Muscle layer of colon (tissue), 2 donors: ENCODE data around the gene TSPAN18.
A peak's percentile ranks its signal among the peaks of the same experiment; 100 is the strongest.

ENCODE experiments used
- H3K27ac ChIP-seq: one replicate; pipeline ENCODE4 v1.7.0; 2013; ENCODE audit warnings: low read depth, mild to moderate bottlenecking, low read length, moderate library complexity
- H3K27me3 ChIP-seq, 2 donors: one replicate each; pipeline ENCODE4 v1.7.0; 2013; ENCODE audit warnings: low read length in 2 of 2, mild to moderate bottlenecking in 2 of 2; ENCODE audit not compliant: insufficient read depth in 2 of 2, control insufficient read depth in 1 of 2
- H3K36me3 ChIP-seq: one replicate; pipeline ENCODE4 v1.7.0; 2013; ENCODE audit warnings: mild to moderate bottlenecking, low read length; ENCODE audit not compliant: insufficient read depth
- H3K4me1 ChIP-seq: one replicate; pipeline ENCODE4 v1.7.0; 2013; ENCODE audit warnings: mild to moderate bottlenecking, low read length; ENCODE audit not compliant: insufficient read depth
- H3K4me3 ChIP-seq, 2 donors: one replicate each; pipeline ENCODE4 v1.7.0; 2013; ENCODE audit warnings: low read length in 2 of 2, low read depth in 1 of 2, mild to moderate bottlenecking in 1 of 2, moderate library complexity in 1 of 2
- H3K9ac ChIP-seq: one replicate; pipeline ENCODE4 v1.7.0; 2013; ENCODE audit warnings: low read length
- H3K9me3 ChIP-seq: one replicate; pipeline ENCODE4 v1.7.0; 2013; ENCODE audit warnings: mild to moderate bottlenecking, low read length
- donor health status: abdominal sarcoma.
- donor health status: Adenocarcinoma of cecum.

TSPAN18 gene

GRCh38 chr11:44729063-44729462 lies 2.3 kb downstream of the TSPAN18 start:
- Histone ChIP-seq H3K36me3 (no peaks in the 10 kb centered on the region), H3K27ac (peak overlapping the region; percentile 89), H3K9ac (peak overlapping the region; percentile 23), H3K4me3 (peak overlapping the region; percentile 9 to 69), H3K4me1 (peaks cover 62% of the 10 kb centered on the region), H3K27me3 (no peaks in the 10 kb centered on the region), H3K9me3 (no peaks in the 10 kb centered on the region)

- Histone ChIP-seq H3K4me3 (peak overlapping the region; percentile 9 to 69), H3K27me3 (no peaks in the 10 kb centered on the region), H3K27ac (peak overlapping the region; percentile 89), H3K9ac (no peak overlapping the region), H3K36me3 (no peaks in the 10 kb centered on the region), H3K9me3 (no peaks in the 10 kb centered on the region), H3K4me1 (peaks cover 69% of the 10 kb centered on the region)
Observed at GRCh38 chr11:44729713-44730112, 3.0 kb downstream of the TSPAN18 start.

- H3K4me1 ChIP-seq: peaks cover 73% of the 10 kb centered on the region
- H3K27ac ChIP-seq: no peak overlapping the region
- no peak overlapping the region for H3K9ac ChIP-seq
Observed at GRCh38 chr11:44730775-44731174, 4.0 kb downstream of the TSPAN18 start.

GRCh38 chr11:44731685-44732430 lies 5.1 kb downstream of the TSPAN18 start:
- peak overlapping the region; percentile 28 for H3K27ac ChIP-seq

More at GRCh38 chr11:44730775-44731174, 4.0 kb downstream of the TSPAN18 start:
- H3K36me3 ChIP-seq: no peaks in the 10 kb centered on the region
- no peaks in the 10 kb centered on the region for H3K9me3 ChIP-seq
- no peaks in the 10 kb centered on the region for H3K27me3 ChIP-seq
- H3K4me3 ChIP-seq: no peak overlapping the region

GRCh38 chr11:44732564-44732963 lies 5.8 kb downstream of the TSPAN18 start:
- H3K9me3 ChIP-seq: no peaks in the 10 kb centered on the region
- peaks cover 7% of the 10 kb centered on the region for H3K36me3 ChIP-seq
- H3K27ac ChIP-seq: peak overlapping the region; percentile 28
- H3K4me3 ChIP-seq: peak overlapping the region in 1 of 2 donors; percentile 36
- H3K9ac ChIP-seq: no peak overlapping the region
- no peaks in the 10 kb centered on the region for H3K27me3 ChIP-seq
- H3K4me1 ChIP-seq: peaks cover 66% of the 10 kb centered on the region

More at GRCh38 chr11:44731685-44732430, 5.1 kb downstream of the TSPAN18 start:
- H3K4me3 ChIP-seq: peak overlapping the region in 1 of 2 donors; percentile 36
- H3K9ac ChIP-seq: no peak overlapping the region
- H3K4me1 ChIP-seq: peaks cover 66% of the 10 kb centered on the region
- no peaks in the 10 kb centered on the region for H3K9me3 ChIP-seq
- no peaks in the 10 kb centered on the region for H3K27me3 ChIP-seq
- H3K36me3 ChIP-seq: peaks cover 4% of the 10 kb centered on the region

GRCh38 chr11:44733877-44734276 lies 7.1 kb downstream of the TSPAN18 start:
- Histone ChIP-seq H3K27me3 (no peaks in the 10 kb centered on the region), H3K9me3 (no peaks in the 10 kb centered on the region), H3K27ac (peak overlapping the region; percentile 82), H3K36me3 (peaks cover 14% of the 10 kb centered on the region), H3K4me1 (peaks cover 58% of the 10 kb centered on the region), H3K4me3 (no peak overlapping the region), H3K9ac (no peak overlapping the region)

GRCh38 chr11:44734843-44735381 lies 8.2 kb downstream of the TSPAN18 start:
- Histone ChIP-seq H3K9ac (no peak overlapping the region), H3K36me3 (peaks cover 16% of the 10 kb centered on the region), H3K27me3 (no peaks in the 10 kb centered on the region), H3K27ac (peak overlapping the region; percentile 82), H3K4me3 (peak overlapping the region in 1 of 2 donors; percentile 10), H3K4me1 (peaks cover 48% of the 10 kb centered on the region), H3K9me3 (no peaks in the 10 kb centered on the region)

- Histone ChIP-seq H3K27ac (no peak overlapping the region), H3K9ac (no peak overlapping the region), H3K4me1 (peaks cover 39% of the 10 kb centered on the region), H3K27me3 (no peaks in the 10 kb centered on the region), H3K36me3 (peaks cover 16% of the 10 kb centered on the region), H3K9me3 (no peaks in the 10 kb centered on the region), H3K4me3 (no peak overlapping the region)
Observed at GRCh38 chr11:44736791-44737190, 10.0 kb downstream of the TSPAN18 start.

GRCh38 chr11:44737245-44738085 lies 10.7 kb downstream of the TSPAN18 start:
- H3K9ac ChIP-seq: no peak overlapping the region
- H3K27ac ChIP-seq: no peak overlapping the region
- H3K9me3 ChIP-seq: no peaks in the 10 kb centered on the region
- no peak overlapping the region for H3K4me3 ChIP-seq
- no peaks in the 10 kb centered on the region for H3K27me3 ChIP-seq
- H3K36me3 ChIP-seq: peaks cover 16% of the 10 kb centered on the region
- H3K4me1 ChIP-seq: peaks cover 35% of the 10 kb centered on the region

- Histone ChIP-seq H3K9ac (no peak overlapping the region), H3K27me3 (no peaks in the 10 kb centered on the region), H3K4me1 (peaks cover 38% of the 10 kb centered on the region), H3K36me3 (peaks cover 16% of the 10 kb centered on the region), H3K4me3 (no peak overlapping the region), H3K27ac (no peak overlapping the region), H3K9me3 (no peaks in the 10 kb centered on the region)
Observed at GRCh38 chr11:44738791-44739190, 12.0 kb downstream of the TSPAN18 start.

GRCh38 chr11:44740967-44741366 lies 14.2 kb downstream of the TSPAN18 start:
- no peaks in the 10 kb centered on the region for H3K27me3 ChIP-seq
- H3K36me3 ChIP-seq: peaks cover 16% of the 10 kb centered on the region
- peaks cover 41% of the 10 kb centered on the region for H3K4me1 ChIP-seq
- H3K4me3 ChIP-seq: no peak overlapping the region
- no peak overlapping the region for H3K9ac ChIP-seq
- no peaks in the 10 kb centered on the region for H3K9me3 ChIP-seq
- H3K27ac ChIP-seq: peak overlapping the region; percentile 2
